HEK293 (cell line): Measurements from ENCODE around the gene EXT2.

ENCODE experiments used
- CTCF ChIA-PET: fragments of 350-600 bp; formaldehyde crosslinking; extraction: SDS; loops from one replicate; lab custom pipeline; 2021; ENCODE audit warnings: antibody characterized with exemption; lab: Yijun Ruan, JAX
- POLR2A ChIA-PET: fragments of 300-600 bp; formaldehyde crosslinking; extraction: SDS; loops from one replicate; lab custom pipeline; 2020; ENCODE audit warnings: antibody characterized with exemption, inconsistent platforms; lab: Yijun Ruan, JAX
- H3K27ac ChIP-seq: fragments of 200-500 bp; sonication (Bioruptor generic); 2 replicates; pipeline ENCODE4 v1.5.1; 2014; ENCODE audit warnings: low read depth, low read length, control low read depth, inconsistent platforms; ENCODE audit errors: extremely low read depth
- H3K36me3 ChIP-seq, 2 experiments: fragments of 200-500 bp in 1 of 2; sonication (Bioruptor generic) in 1 of 2; 1 replicate in 1 of 2; 2 replicates in 1 of 2; pipeline ENCODE4 v1.5.1; 2014 to 2017; ENCODE audit warnings: inconsistent platforms in 2 of 2, low read length in 2 of 2; ENCODE audit not compliant: control insufficient read depth in 2 of 2, insufficient read depth in 1 of 2
- H3K4me1 ChIP-seq: fragments of 200-500 bp; sonication (Bioruptor generic); 2 replicates; pipeline ENCODE4 v1.5.1; 2014; ENCODE audit warnings: mild to moderate bottlenecking, low read length, inconsistent platforms; ENCODE audit not compliant: control insufficient read depth, insufficient read depth
- H3K4me3 ChIP-seq: 2 replicates; pipeline ENCODE4 v1.5.1; 2011; ENCODE audit warnings: low read depth, mild to moderate bottlenecking, control low read depth, low read length, moderate library complexity
- H3K9me3 ChIP-seq: fragments of 200-500 bp; sonication (Bioruptor generic); 2 replicates; pipeline ENCODE4 v1.5.1; 2014; ENCODE audit warnings: low read depth, low read length, inconsistent platforms; ENCODE audit not compliant: control insufficient read depth, insufficient read depth
- BCL11A ChIP-seq: fragments of 450-650 bp; formaldehyde crosslinking; IDR thresholded peaks from 2 replicates; pipeline ENCODE4 v1.5.1; 2016; ENCODE audit warnings: low read depth, missing biosample characterization, missing genetic modification characterization
- MYNN ChIP-seq: fragments of 450-650 bp; formaldehyde crosslinking; IDR thresholded peaks from 2 replicates; pipeline ENCODE4 v1.5.1; 2016; ENCODE audit warnings: missing biosample characterization, missing genetic modification characterization, borderline replicate concordance
- SP7 ChIP-seq: fragments of 450-650 bp; formaldehyde crosslinking; IDR thresholded peaks from 2 replicates; pipeline ENCODE4 v1.5.1; 2016; ENCODE audit warnings: missing biosample characterization, missing genetic modification characterization
- YY1 ChIP-seq: fragments of 450-650 bp; formaldehyde crosslinking; IDR thresholded peaks from 2 replicates; pipeline ENCODE4 v1.5.1; 2018; ENCODE audit warnings: missing biosample characterization, missing genetic modification characterization
- ZFP41 ChIP-seq: fragments of 450-650 bp; formaldehyde crosslinking; IDR thresholded peaks from 2 replicates; pipeline ENCODE4 v1.5.1; 2016; ENCODE audit warnings: missing biosample characterization, missing genetic modification characterization, borderline replicate concordance
- ZNF16 ChIP-seq: fragments of 450-650 bp; formaldehyde crosslinking; IDR thresholded peaks from 2 replicates; pipeline ENCODE4 v1.5.1; 2016; ENCODE audit warnings: low read depth, missing biosample characterization, missing genetic modification characterization
- ZNF416 ChIP-seq: fragments of 450-650 bp; formaldehyde crosslinking; IDR thresholded peaks from 2 replicates; pipeline ENCODE4 v1.5.1; 2016; ENCODE audit warnings: missing biosample characterization, missing genetic modification characterization
- ZNF514 ChIP-seq: fragments of 450-650 bp; formaldehyde crosslinking; IDR thresholded peaks from 2 replicates; pipeline ENCODE4 v1.5.1; 2016; ENCODE audit warnings: missing biosample characterization, missing genetic modification characterization
- ZNF544 ChIP-seq: fragments of 450-650 bp; formaldehyde crosslinking; IDR thresholded peaks from 2 replicates; pipeline ENCODE4 v1.5.0; 2017; ENCODE audit warnings: missing biosample characterization, missing genetic modification characterization
- ZNF629 ChIP-seq: fragments of 450-650 bp; formaldehyde crosslinking; IDR thresholded peaks from 2 replicates; pipeline ENCODE4 v1.5.1; 2017; ENCODE audit warnings: missing biosample characterization, missing genetic modification characterization
- ZNF658 ChIP-seq: fragments of 450-650 bp; formaldehyde crosslinking; IDR thresholded peaks from 2 replicates; pipeline ENCODE4; 2016; ENCODE audit warnings: missing biosample characterization, missing genetic modification characterization
- ZNF677 ChIP-seq: fragments of 450-650 bp; IDR thresholded peaks from 2 replicates; pipeline ENCODE4 v1.5.0; 2018; ENCODE audit warnings: missing biosample characterization, mild to moderate bottlenecking, missing genetic modification characterization, moderate library complexity
- ZNF837 ChIP-seq: fragments of 450-650 bp; formaldehyde crosslinking; IDR thresholded peaks from 2 replicates; pipeline ENCODE4 v1.5.1; 2016; ENCODE audit warnings: missing biosample characterization, missing genetic modification characterization
- ZNF843 ChIP-seq: fragments of 450-650 bp; formaldehyde crosslinking; IDR thresholded peaks from 2 replicates; pipeline ENCODE4 v1.5.1; 2016; ENCODE audit warnings: missing biosample characterization, missing genetic modification characterization
- ZSCAN16 ChIP-seq: fragments of 450-650 bp; formaldehyde crosslinking; IDR thresholded peaks from 2 replicates; pipeline ENCODE4 v1.5.1; 2016; ENCODE audit warnings: missing biosample characterization, missing genetic modification characterization
- TF ChIP-seq, protein P1 (sequence below): fragments of 450-650 bp; formaldehyde crosslinking; IDR thresholded peaks from 2 replicates; pipeline ENCODE4 v1.5.1; 2016; ENCODE audit warnings: missing biosample characterization, missing genetic modification characterization
- TF ChIP-seq, protein P2 (sequence below): fragments of 450-650 bp; formaldehyde crosslinking; IDR thresholded peaks from 2 replicates; pipeline ENCODE4 v1.5.1; 2016; ENCODE audit warnings: missing biosample characterization, missing genetic modification characterization
- TF ChIP-seq, protein P3 (sequence below): fragments of 450-650 bp; formaldehyde crosslinking; IDR thresholded peaks from 2 replicates; pipeline ENCODE4 v1.5.1; 2016; ENCODE audit warnings: missing biosample characterization, missing genetic modification characterization
- TF ChIP-seq, protein P4 (sequence below): fragments of 450-650 bp; formaldehyde crosslinking; IDR thresholded peaks from 2 replicates; pipeline ENCODE4 v1.5.1; 2016; ENCODE audit warnings: missing biosample characterization, missing genetic modification characterization, borderline replicate concordance
- TF ChIP-seq, protein P5 (sequence below): fragments of 450-650 bp; formaldehyde crosslinking; IDR thresholded peaks from 2 replicates; pipeline ENCODE4 v1.5.1; 2016; ENCODE audit warnings: missing biosample characterization, missing genetic modification characterization, borderline replicate concordance

The EXT2 gene

DNA sequence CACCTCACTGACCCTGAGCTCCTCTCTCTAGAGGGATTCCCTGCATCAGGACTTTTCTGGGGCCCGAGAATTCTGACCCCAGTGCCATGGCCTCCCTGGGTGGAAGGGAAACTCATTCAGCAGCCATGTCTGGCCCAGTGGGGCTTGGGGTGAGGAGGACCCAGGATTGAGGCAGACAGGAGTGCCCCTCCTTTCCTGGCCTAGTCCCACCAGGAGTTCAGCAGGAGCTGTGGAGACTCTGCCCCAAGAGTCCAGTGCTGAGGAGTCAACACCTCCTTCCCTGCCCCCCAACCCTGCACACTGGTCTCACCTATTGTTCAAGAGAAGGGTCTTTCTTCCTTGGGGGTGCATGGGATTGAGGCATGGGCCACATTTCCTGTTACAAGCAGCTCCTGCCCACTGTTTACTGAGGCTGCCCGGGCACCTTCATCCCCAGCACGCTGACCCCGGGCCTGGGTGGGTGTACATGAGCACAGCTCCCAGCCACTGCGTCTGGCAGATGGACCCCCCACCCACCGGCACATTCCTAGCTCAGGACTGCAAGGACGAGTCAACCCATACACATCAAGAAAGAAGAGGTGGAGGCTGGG is 180.6 kb downstream of the EXT2 start:
- Histone ChIP-seq H3K4me3 (no peak overlapping the region), H3K36me3 (peaks cover 0 to 35% of the 10 kb centered on the region in 2 experiments; a peak in 1 of 3 replicates), H3K9me3 (no peaks in the 10 kb centered on the region), H3K4me1 (no peaks in the 10 kb centered on the region), H3K27ac (no peak overlapping the region)
- CTCF ChIA-PET: interaction anchor here (0.6 to 1.0 kb wide), 3 partner anchors 38 to 276 kb away, joined by 4 to 6 read pairs (median 4); no protein-coding TSS in a partner anchor
- TF ChIP-seq, protein P1, sequence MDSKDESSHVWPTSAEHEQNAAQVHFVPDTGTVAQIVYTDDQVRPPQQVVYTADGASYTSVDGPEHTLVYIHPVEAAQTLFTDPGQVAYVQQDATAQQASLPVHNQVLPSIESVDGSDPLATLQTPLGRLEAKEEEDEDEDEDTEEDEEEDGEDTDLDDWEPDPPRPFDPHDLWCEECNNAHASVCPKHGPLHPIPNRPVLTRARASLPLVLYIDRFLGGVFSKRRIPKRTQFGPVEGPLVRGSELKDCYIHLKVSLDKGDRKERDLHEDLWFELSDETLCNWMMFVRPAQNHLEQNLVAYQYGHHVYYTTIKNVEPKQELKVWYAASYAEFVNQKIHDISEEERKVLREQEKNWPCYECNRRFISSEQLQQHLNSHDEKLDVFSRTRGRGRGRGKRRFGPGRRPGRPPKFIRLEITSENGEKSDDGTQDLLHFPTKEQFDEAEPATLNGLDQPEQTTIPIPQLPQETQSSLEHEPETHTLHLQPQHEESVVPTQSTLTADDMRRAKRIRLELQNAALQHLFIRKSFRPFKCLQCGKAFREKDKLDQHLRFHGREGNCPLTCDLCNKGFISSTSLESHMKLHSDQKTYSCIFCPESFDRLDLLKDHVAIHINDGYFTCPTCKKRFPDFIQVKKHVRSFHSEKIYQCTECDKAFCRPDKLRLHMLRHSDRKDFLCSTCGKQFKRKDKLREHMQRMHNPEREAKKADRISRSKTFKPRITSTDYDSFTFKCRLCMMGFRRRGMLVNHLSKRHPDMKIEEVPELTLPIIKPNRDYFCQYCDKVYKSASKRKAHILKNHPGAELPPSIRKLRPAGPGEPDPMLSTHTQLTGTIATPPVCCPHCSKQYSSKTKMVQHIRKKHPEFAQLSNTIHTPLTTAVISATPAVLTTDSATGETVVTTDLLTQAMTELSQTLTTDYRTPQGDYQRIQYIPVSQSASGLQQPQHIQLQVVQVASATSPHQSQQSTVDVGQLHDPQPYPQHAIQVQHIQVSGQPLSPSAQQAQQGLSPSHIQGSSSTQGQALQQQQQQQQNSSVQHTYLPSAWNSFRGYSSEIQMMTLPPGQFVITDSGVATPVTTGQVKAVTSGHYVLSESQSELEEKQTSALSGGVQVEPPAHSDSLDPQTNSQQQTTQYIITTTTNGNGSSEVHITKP (tag by site-specific recombination): no peak
- TF ChIP-seq, protein P2, sequence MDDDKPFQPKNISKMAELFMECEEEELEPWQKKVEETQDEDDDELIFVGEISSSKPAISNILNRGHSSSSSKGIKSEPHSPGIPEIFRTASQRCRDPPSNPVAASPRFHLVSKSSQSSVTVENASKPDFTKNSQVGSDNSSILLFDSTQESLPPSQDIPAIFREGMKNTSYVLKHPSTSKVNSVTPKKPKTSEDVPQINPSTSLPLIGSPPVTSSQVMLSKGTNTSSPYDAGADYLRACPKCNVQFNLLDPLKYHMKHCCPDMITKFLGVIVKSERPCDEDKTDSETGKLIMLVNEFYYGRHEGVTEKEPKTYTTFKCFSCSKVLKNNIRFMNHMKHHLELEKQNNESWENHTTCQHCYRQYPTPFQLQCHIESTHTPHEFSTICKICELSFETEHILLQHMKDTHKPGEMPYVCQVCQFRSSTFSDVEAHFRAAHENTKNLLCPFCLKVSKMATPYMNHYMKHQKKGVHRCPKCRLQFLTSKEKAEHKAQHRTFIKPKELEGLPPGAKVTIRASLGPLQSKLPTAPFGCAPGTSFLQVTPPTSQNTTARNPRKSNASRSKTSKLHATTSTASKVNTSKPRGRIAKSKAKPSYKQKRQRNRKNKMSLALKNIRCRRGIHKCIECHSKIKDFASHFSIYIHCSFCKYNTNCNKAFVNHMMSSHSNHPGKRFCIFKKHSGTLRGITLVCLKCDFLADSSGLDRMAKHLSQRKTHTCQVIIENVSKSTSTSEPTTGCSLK (tag by site-specific recombination): no peak
- TF ChIP-seq ZFP41 (tag by site-specific recombination) (no peak), ZNF843 (tag by site-specific recombination) (no peak), ZNF514 (no peak), ZNF677 (tag by site-specific recombination) (no peak), ZNF658 (tag by site-specific recombination) (no peak), ZNF629 (tag by site-specific recombination) (no peak), ZNF544 (tag by site-specific recombination) (no peak), ZNF837 (tag by site-specific recombination) (no peak), SP7 (tag by site-specific recombination) (no peak), YY1 (no peak), ZNF416 (tag by site-specific recombination) (no peak), BCL11A (tag by site-specific recombination) (no peak), ZNF16 (tag by site-specific recombination) (no peak), ZSCAN16 (tag by site-specific recombination) (no peak), MYNN (no peak)
- TF ChIP-seq, protein P3, sequence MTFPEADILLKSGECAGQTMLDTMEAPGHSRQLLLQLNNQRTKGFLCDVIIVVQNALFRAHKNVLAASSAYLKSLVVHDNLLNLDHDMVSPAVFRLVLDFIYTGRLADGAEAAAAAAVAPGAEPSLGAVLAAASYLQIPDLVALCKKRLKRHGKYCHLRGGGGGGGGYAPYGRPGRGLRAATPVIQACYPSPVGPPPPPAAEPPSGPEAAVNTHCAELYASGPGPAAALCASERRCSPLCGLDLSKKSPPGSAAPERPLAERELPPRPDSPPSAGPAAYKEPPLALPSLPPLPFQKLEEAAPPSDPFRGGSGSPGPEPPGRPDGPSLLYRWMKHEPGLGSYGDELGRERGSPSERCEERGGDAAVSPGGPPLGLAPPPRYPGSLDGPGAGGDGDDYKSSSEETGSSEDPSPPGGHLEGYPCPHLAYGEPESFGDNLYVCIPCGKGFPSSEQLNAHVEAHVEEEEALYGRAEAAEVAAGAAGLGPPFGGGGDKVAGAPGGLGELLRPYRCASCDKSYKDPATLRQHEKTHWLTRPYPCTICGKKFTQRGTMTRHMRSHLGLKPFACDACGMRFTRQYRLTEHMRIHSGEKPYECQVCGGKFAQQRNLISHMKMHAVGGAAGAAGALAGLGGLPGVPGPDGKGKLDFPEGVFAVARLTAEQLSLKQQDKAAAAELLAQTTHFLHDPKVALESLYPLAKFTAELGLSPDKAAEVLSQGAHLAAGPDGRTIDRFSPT: no peak
- TF ChIP-seq, protein P4, sequence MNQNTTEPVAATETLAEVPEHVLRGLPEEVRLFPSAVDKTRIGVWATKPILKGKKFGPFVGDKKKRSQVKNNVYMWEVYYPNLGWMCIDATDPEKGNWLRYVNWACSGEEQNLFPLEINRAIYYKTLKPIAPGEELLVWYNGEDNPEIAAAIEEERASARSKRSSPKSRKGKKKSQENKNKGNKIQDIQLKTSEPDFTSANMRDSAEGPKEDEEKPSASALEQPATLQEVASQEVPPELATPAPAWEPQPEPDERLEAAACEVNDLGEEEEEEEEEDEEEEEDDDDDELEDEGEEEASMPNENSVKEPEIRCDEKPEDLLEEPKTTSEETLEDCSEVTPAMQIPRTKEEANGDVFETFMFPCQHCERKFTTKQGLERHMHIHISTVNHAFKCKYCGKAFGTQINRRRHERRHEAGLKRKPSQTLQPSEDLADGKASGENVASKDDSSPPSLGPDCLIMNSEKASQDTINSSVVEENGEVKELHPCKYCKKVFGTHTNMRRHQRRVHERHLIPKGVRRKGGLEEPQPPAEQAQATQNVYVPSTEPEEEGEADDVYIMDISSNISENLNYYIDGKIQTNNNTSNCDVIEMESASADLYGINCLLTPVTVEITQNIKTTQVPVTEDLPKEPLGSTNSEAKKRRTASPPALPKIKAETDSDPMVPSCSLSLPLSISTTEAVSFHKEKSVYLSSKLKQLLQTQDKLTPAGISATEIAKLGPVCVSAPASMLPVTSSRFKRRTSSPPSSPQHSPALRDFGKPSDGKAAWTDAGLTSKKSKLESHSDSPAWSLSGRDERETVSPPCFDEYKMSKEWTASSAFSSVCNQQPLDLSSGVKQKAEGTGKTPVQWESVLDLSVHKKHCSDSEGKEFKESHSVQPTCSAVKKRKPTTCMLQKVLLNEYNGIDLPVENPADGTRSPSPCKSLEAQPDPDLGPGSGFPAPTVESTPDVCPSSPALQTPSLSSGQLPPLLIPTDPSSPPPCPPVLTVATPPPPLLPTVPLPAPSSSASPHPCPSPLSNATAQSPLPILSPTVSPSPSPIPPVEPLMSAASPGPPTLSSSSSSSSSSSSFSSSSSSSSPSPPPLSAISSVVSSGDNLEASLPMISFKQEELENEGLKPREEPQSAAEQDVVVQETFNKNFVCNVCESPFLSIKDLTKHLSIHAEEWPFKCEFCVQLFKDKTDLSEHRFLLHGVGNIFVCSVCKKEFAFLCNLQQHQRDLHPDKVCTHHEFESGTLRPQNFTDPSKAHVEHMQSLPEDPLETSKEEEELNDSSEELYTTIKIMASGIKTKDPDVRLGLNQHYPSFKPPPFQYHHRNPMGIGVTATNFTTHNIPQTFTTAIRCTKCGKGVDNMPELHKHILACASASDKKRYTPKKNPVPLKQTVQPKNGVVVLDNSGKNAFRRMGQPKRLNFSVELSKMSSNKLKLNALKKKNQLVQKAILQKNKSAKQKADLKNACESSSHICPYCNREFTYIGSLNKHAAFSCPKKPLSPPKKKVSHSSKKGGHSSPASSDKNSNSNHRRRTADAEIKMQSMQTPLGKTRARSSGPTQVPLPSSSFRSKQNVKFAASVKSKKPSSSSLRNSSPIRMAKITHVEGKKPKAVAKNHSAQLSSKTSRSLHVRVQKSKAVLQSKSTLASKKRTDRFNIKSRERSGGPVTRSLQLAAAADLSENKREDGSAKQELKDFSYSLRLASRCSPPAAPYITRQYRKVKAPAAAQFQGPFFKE (tag by site-specific recombination): no peak
- TF ChIP-seq, protein P5, sequence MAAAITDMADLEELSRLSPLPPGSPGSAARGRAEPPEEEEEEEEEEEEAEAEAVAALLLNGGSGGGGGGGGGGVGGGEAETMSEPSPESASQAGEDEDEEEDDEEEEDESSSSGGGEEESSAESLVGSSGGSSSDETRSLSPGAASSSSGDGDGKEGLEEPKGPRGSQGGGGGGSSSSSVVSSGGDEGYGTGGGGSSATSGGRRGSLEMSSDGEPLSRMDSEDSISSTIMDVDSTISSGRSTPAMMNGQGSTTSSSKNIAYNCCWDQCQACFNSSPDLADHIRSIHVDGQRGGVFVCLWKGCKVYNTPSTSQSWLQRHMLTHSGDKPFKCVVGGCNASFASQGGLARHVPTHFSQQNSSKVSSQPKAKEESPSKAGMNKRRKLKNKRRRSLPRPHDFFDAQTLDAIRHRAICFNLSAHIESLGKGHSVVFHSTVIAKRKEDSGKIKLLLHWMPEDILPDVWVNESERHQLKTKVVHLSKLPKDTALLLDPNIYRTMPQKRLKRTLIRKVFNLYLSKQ (tag by site-specific recombination): no peak
- POLR2A ChIA-PET: no interaction called here
